Measurements from ENCODE around the gene ZBTB7C.
A peak's percentile ranks its signal among the peaks of the same experiment; 100 is the strongest.

Gene ZBTB7C

DNA sequence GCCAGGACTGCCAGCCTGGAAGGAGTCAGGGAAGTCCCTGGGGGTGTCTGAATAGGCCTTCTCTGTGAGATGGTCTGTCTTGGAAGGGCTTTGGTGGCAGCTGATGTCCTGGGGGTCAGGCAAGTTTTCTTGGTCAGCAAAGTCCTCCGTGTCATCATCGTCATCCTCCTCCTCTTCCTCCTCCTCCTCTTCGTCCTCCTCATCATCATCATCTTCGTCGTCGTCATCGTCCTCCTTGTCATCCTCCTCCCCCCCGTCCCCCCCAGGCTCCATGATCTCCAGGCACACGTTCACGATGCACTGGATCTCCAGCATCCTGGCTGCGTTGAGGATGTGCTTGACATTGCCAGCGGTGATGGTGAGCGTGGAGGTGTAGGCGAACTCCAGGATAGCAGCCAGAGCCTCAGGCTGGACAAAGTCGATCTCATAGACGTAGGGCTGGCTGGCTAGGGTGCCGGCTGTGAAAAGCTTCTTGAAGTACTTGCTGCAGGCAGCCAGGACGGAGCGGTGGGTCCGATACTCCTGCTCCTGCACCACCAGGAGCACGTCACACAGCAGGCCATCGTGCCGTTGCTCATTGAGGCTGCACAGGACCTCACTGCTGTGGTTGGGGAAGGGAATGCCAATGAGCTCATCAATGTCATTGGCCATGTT lies 368.6 kb downstream of the ZBTB7C start:
- TF ChIP-seq, protein P1, sequence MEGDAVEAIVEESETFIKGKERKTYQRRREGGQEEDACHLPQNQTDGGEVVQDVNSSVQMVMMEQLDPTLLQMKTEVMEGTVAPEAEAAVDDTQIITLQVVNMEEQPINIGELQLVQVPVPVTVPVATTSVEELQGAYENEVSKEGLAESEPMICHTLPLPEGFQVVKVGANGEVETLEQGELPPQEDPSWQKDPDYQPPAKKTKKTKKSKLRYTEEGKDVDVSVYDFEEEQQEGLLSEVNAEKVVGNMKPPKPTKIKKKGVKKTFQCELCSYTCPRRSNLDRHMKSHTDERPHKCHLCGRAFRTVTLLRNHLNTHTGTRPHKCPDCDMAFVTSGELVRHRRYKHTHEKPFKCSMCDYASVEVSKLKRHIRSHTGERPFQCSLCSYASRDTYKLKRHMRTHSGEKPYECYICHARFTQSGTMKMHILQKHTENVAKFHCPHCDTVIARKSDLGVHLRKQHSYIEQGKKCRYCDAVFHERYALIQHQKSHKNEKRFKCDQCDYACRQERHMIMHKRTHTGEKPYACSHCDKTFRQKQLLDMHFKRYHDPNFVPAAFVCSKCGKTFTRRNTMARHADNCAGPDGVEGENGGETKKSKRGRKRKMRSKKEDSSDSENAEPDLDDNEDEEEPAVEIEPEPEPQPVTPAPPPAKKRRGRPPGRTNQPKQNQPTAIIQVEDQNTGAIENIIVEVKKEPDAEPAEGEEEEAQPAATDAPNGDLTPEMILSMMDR (IDR thresholded peaks at IDR 0.05; ENCODE audit: insufficient read depth, low read depth, low read length, missing control alignments): no peak
- no peak overlapping the region for H3K4me3 ChIP-seq (ENCODE audit: low read length)
- no peak for DNase-seq (ENCODE audit: low read depth)

GRCh38 chr18:48039769-48040215 lies 369.4 kb downstream of the ZBTB7C start:
- no peak for DNase-seq (ENCODE audit: low read depth)
- no peak overlapping the region for H3K4me3 ChIP-seq (ENCODE audit: low read length)
- TF ChIP-seq, protein P1 (IDR thresholded peaks at IDR 0.05; ENCODE audit: insufficient read depth, low read depth, low read length, missing control alignments): no peak

DNA sequence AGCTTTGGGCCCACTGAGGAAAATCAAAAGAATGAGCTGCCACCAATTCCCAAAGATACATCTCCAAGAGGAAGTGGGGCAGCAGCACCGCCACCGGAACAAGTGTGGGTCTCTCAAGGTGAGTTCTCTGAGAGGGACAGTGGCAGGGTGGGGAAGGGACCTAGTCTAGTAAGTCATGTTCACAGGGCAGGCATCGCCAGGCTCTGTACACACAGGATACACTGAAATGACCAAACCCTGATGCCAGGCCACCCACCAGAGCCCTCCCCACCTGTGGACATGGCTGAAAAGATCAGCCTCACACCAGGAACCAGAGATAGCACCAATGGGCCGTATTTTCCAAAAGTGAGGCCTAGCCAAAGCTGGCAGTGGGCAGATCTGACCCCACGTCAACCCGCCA lies 370.5 kb downstream of the ZBTB7C start:
- no peak overlapping the region for H3K4me3 ChIP-seq (ENCODE audit: low read length)
- TF ChIP-seq, protein P1 (IDR thresholded peaks at IDR 0.05; ENCODE audit: insufficient read depth, low read depth, low read length, missing control alignments): no peak
- no peak for DNase-seq (ENCODE audit: low read depth)

- TF ChIP-seq, protein P1 (IDR thresholded peaks at IDR 0.05; ENCODE audit: insufficient read depth, low read depth, low read length, missing control alignments): peak; percentile 55
- H3K4me3 ChIP-seq (ENCODE audit: low read length): no peak overlapping the region
- DNase-seq (ENCODE audit: low read depth): peak; percentile 52
These were observed 371.5 kb downstream of the ZBTB7C start for GRCh38 chr18:48037481-48038271.

DNA sequence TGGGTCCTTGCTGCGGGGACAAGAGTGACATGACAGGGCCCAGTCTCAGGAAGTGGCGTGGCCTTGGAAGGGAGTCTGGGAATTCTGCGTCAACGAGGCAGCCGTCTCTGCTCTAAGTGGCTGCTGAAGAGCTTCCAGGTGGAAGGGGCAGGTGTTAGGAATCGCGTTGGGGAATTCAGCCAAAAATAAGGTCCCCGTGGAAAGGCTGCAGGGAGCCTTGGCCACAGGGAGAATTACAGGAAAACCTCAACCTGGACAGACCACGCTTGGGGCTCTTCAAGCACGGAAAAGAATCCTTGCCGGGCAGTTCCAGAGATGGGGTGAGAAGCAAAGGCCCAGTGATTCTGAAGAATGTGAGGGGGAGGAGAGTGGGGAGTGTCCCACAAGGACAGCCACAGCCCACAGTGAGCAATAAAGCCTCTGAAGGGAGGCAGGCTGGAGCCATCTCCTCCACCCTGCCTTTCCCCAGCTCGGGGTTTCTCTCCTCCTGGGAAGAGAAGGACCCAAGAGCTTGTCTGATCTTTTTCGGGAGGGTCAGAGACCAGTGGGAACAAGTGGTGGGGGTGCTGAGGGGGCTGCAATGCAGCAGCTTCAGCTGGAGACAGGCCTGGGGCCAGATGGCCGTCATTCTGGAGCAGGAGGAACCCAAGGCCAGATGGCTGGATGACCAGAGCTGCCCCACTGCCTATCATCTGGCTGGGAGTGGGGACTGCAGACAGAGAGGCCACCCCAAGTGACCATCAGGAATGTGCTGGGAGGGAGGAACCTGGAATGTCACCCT lies 372.4 kb downstream of the ZBTB7C start:
- DNase-seq (ENCODE audit: low read depth): no peak
- no peak overlapping the region for H3K4me3 ChIP-seq (ENCODE audit: low read length)
- TF ChIP-seq, protein P1 (IDR thresholded peaks at IDR 0.05; ENCODE audit: insufficient read depth, low read depth, low read length, missing control alignments): no peak

DNA sequence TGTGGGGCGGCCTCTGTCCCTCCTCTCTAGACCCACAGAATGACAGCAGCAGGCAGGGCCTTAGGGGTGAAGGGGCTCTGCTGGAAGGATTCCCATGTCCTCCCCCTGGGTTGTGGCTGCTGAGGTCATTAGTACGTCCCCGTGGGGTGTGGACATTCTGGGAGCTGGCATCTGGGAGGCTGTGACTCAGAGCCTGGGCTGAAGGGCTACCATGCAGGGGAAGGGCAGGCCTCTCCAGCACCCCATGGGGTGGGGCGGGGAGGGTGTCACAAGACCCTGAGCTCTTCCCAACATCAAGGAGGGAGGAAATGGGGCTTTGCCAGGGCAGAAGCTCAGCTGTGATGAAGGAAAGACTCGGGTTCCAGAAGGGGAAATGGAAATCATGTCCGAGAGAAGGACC lies 373.0 kb downstream of the ZBTB7C start:
- TF ChIP-seq, protein P1 (IDR thresholded peaks at IDR 0.05; ENCODE audit: insufficient read depth, low read depth, low read length, missing control alignments): no peak
- DNase-seq (ENCODE audit: low read depth): peak; percentile 22
- no peak overlapping the region for H3K4me3 ChIP-seq (ENCODE audit: low read length)
